SH-SY5Y (cell line): ENCODE measurements around the gene MROH7.

Experiments used
- GATA2 ChIP-seq: IDR thresholded peaks from 2 replicates; pipeline ENCODE4 v1.6.1; 2011; ENCODE audit warnings: mild to moderate bottlenecking, low read depth, low read length
- GATA3 ChIP-seq: IDR thresholded peaks from 2 replicates; pipeline ENCODE4 v1.6.1; 2011; ENCODE audit warnings: low read depth, mild to moderate bottlenecking, low read length, moderate library complexity

DNA sequence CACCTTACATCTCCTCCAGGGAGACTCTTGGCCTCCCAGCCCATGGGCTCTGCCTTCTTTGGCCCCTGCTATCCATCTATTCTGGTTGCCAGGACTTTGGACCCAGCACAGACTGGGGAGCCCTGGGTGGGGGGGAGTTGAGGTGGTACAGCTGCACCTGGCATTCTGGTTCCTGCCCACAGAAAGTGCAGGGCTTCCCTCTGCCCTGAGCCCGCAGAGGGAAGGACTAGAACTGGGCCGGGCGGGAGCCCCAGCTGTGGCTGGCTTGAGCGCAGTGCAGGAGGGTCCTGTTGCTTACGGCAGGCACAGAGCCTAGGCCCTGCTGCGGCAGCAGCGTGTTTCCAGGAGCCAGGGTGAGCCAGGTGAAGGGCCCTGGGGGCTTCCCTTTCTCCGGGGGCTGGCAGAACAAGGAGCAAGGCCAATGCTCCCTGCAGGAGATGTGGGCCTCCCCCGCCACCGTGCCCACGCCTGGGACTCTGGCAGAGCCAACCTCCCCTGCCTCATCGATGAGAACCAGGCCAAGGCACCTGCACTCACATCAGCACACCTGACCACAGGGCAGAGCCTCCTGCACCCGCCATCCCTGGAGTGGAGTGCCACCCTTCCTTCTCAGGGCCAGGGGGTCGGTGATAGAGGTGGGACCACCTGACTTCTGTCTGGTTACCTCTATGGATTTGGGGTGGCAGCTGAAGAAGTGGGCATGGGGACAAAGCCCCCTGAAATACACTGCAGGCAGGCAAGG, 106.7 kb downstream of the MROH7 start:
- no peak for TF ChIP-seq GATA3
- no peak for TF ChIP-seq GATA2
